H9 (cell line): Measurements from ENCODE around the gene HIGD2A. TPM values are rescaled to one million over a fixed set of nuclear protein-coding genes. Genes with fewer than 3 reads are reported as not detected.

Experiments
- DNase-seq: peaks from one replicate; pipeline ENCODE4 v3.0.0-alpha.2; 2017
- H2AFZ ChIP-seq: one replicate; pipeline ENCODE4 v1.6.1; 2013; ENCODE audit warnings: mild to moderate bottlenecking, low read length, control low read depth, moderate library complexity
- H2AK5ac ChIP-seq: 2 replicates; pipeline ENCODE4 v1.6.1; 2013; ENCODE audit warnings: low read length, control low read depth, mixed read lengths; ENCODE audit not compliant: insufficient read length
- H2BK120ac ChIP-seq: one replicate; pipeline ENCODE4 v1.6.1; 2013; ENCODE audit warnings: low read depth, mild to moderate bottlenecking, low read length, control low read depth, inconsistent platforms; ENCODE audit not compliant: poor library complexity, severe bottlenecking
- H2BK12ac ChIP-seq: 2 replicates; pipeline ENCODE4 v1.6.1; 2013; ENCODE audit warnings: low read length, control low read depth, mixed read lengths, low read depth; ENCODE audit not compliant: insufficient read length
- H2BK15ac ChIP-seq: 2 replicates; pipeline ENCODE4 v1.6.1; 2013; ENCODE audit warnings: low read depth, low read length, control low read depth
- H2BK20ac ChIP-seq: one replicate; pipeline ENCODE4 v1.6.1; 2013; ENCODE audit warnings: low read depth, mild to moderate bottlenecking, low read length, control low read depth, inconsistent platforms; ENCODE audit not compliant: poor library complexity, severe bottlenecking
- H2BK5ac ChIP-seq: 2 replicates; pipeline ENCODE4 v1.6.1; 2013; ENCODE audit warnings: low read length, control low read depth, mixed read lengths; ENCODE audit not compliant: insufficient read length
- H3K14ac ChIP-seq: 2 replicates; pipeline ENCODE4 v1.6.1; 2013; ENCODE audit warnings: low read length, control low read depth; ENCODE audit not compliant: insufficient read depth
- H3K18ac ChIP-seq: 2 replicates; pipeline ENCODE4 v1.6.1; 2013; ENCODE audit warnings: low read depth, mild to moderate bottlenecking, mixed read lengths, low read length, control low read depth; ENCODE audit not compliant: insufficient read length
- H3K23ac ChIP-seq: 2 replicates; pipeline ENCODE4 v1.6.1; 2013; ENCODE audit warnings: low read length, control low read depth, mixed read lengths, low read depth; ENCODE audit not compliant: insufficient read length
- H3K23me2 ChIP-seq: 2 replicates; pipeline ENCODE4 v1.6.1; 2013; ENCODE audit warnings: low read depth, mild to moderate bottlenecking, mixed read lengths, low read length, control low read depth; ENCODE audit not compliant: insufficient read length, poor library complexity, severe bottlenecking
- H3K27ac ChIP-seq: 2 replicates; pipeline ENCODE4 v1.5.1; 2013; ENCODE audit warnings: low read length, control low read depth, mixed read lengths, low read depth; ENCODE audit not compliant: insufficient read length
- H3K27me3 ChIP-seq: 2 replicates; pipeline ENCODE4 v1.6.1; 2013; ENCODE audit warnings: low read length, control low read depth, inconsistent platforms; ENCODE audit not compliant: insufficient read depth
- H3K4ac ChIP-seq: 2 replicates; pipeline ENCODE4 v1.6.1; 2013; ENCODE audit warnings: low read depth, mild to moderate bottlenecking, control low read depth, inconsistent platforms, low read length, moderate library complexity
- H3K4me1 ChIP-seq: 2 replicates; pipeline ENCODE4 v1.6.1; 2013; ENCODE audit warnings: low read length, control low read depth, inconsistent platforms; ENCODE audit not compliant: insufficient read depth
- H3K4me2 ChIP-seq: 2 replicates; pipeline ENCODE4 v1.6.1; 2013; ENCODE audit warnings: low read length, control low read depth, mixed read lengths; ENCODE audit not compliant: insufficient read length, insufficient read depth
- H3K56ac ChIP-seq: 2 replicates; pipeline ENCODE4 v1.6.1; 2013; ENCODE audit warnings: low read depth, mild to moderate bottlenecking, mixed read lengths, low read length, control low read depth; ENCODE audit not compliant: insufficient read length
- H3K79me1 ChIP-seq: 2 replicates; pipeline ENCODE4 v1.6.1; 2013; ENCODE audit warnings: low read depth, mild to moderate bottlenecking, moderate library complexity, low read length, control low read depth, inconsistent platforms; ENCODE audit not compliant: insufficient read depth, poor library complexity, severe bottlenecking
- H3K79me2 ChIP-seq: 2 replicates; pipeline ENCODE4 v1.6.1; 2013; ENCODE audit warnings: low read length, control low read depth, inconsistent platforms; ENCODE audit not compliant: insufficient read depth
- H3K9ac ChIP-seq: 2 replicates; pipeline ENCODE4 v1.6.1; 2013; ENCODE audit warnings: low read length, control low read depth, mixed read lengths; ENCODE audit not compliant: insufficient read length; ENCODE audit errors: extremely low read depth
- H3K9me3 ChIP-seq: one replicate; pipeline ENCODE4 v1.6.1; 2013; ENCODE audit warnings: low read depth, low read length, inconsistent platforms; ENCODE audit not compliant: control insufficient read depth
- H3T11ph ChIP-seq: one replicate; pipeline ENCODE4 v1.6.1; 2013; ENCODE audit warnings: mild to moderate bottlenecking, low read length, control low read depth, inconsistent platforms
- H4K20me1 ChIP-seq: one replicate; pipeline ENCODE4 v1.6.1; 2013; ENCODE audit not compliant: control insufficient read depth, insufficient read length, insufficient read depth
- H4K5ac ChIP-seq: 2 replicates; pipeline ENCODE4 v1.6.1; 2013; ENCODE audit warnings: low read depth, mild to moderate bottlenecking, mixed read lengths, low read length, control low read depth; ENCODE audit not compliant: insufficient read length
- H4K8ac ChIP-seq: replicated peaks from 2 replicates; pipeline ENCODE4 v1.6.1; 2013; ENCODE audit warnings: low read length, control low read depth, mixed read lengths, low read depth; ENCODE audit not compliant: insufficient read length
- H4K91ac ChIP-seq: 2 replicates; pipeline ENCODE4 v1.6.1; 2013; ENCODE audit warnings: low read depth, mild to moderate bottlenecking, moderate library complexity, mixed read lengths, low read length, control low read depth; ENCODE audit not compliant: insufficient read length
- H3K27ac Mint-ChIP-seq, 3 experiments: 2 replicates in 2 of 3; 3 replicates in 1 of 3; pipeline ENCODE4 v1.8.0; 2020 to 2021; ENCODE audit warnings: mixed read lengths in 3 of 3, mild to moderate bottlenecking in 1 of 3, moderate library complexity in 1 of 3
- H3K27me3 Mint-ChIP-seq: 2 replicates; pipeline ENCODE4 v1.8.0; 2021; ENCODE audit warnings: low read depth, mild to moderate bottlenecking, moderate library complexity, mixed read lengths
- H3K36me3 Mint-ChIP-seq, 3 experiments: 2 replicates in 2 of 3; 3 replicates in 1 of 3; pipeline ENCODE4 v1.8.0; 2020 to 2021; ENCODE audit warnings: low read depth in 3 of 3, mixed read lengths in 3 of 3; ENCODE audit not compliant: insufficient read depth in 1 of 3
- H3K4me1 Mint-ChIP-seq, 2 experiments: 2 replicates each; pipeline ENCODE4 v1.8.0; 2020; ENCODE audit warnings: mixed read lengths in 2 of 2
- H3K4me3 Mint-ChIP-seq, 2 experiments: 2 replicates in 1 of 2; 3 replicates in 1 of 2; pipeline ENCODE4 v1.8.0; 2020 to 2021; ENCODE audit warnings: mild to moderate bottlenecking in 2 of 2, mixed read lengths in 2 of 2, moderate library complexity in 1 of 2
- H3K9me3 Mint-ChIP-seq, 2 experiments: 2 replicates in 1 of 2; 3 replicates in 1 of 2; pipeline ENCODE4 v1.8.0; 2020; ENCODE audit warnings: mild to moderate bottlenecking in 2 of 2, mixed read lengths in 2 of 2, moderate library complexity in 1 of 2
- WGBS: extraction: QIAGEN DNeasy Blood & Tissue Kit; methylation state at CpG from one replicate; pipeline ENCODE4 v1.1.7; 2013; ENCODE audit warnings: missing lambda C conversion rate, low lambda C conversion rate, mixed read lengths; ENCODE audit not compliant: insufficient read length; ENCODE audit errors: extremely low coverage; 5-methylcytosine and 5-hydroxymethylcytosine counted together
- total RNA-seq: library from RNA; stranded (reverse); gene quantifications from 2 replicates; pipeline ENCODE4 v1.2.1, GENCODE V29; 2021
- TF ChIP-seq, protein P1 (sequence below): fragments of 200-600 bp; sonication (generic); conservative IDR thresholded peaks from 3 replicates; pipeline ENCODE4 v1.8.0; 2021; ENCODE audit warnings: antibody characterized with exemption, mild to moderate bottlenecking

The HIGD2A gene
- total RNA-seq, 1 experiment from 2014 or later = 92.3 TPM

GRCh38 chr5:176406436-176407052 is 18.0 kb downstream of the HIGD2A start:
- peak overlapping the region in 1 of 3 experiments; percentile 84; a peak in 1 of 7 replicates for H3K27ac Mint-ChIP-seq
- H4K5ac ChIP-seq = no peak overlapping the region
- no peak overlapping the region for H3K4me2 ChIP-seq
- H3K4me1 Mint-ChIP-seq = peaks cover 7 to 9% of the 10 kb centered on the region in 2 experiments; a peak in 2 of 4 replicates
- no peak overlapping the region for H2BK12ac ChIP-seq
- no peak overlapping the region for H3K56ac ChIP-seq
- H3K23ac ChIP-seq = no peak overlapping the region
- H3K27me3 Mint-ChIP-seq = no peaks in the 10 kb centered on the region
- no CpG with 5 or more reads among the region's 9 CpGs for WGBS
- no peak overlapping the region for H2BK5ac ChIP-seq
- no peak overlapping the region for H3K14ac ChIP-seq
- no peaks in the 10 kb centered on the region for H3K79me2 ChIP-seq
- no peaks in the 10 kb centered on the region for H3K23me2 ChIP-seq
- H3K4me3 Mint-ChIP-seq = no peak overlapping the region
- H4K8ac ChIP-seq = no peak overlapping the region
- H2AK5ac ChIP-seq = no peak overlapping the region
- H3K9me3 Mint-ChIP-seq = no peaks in the 10 kb centered on the region
- no peak for DNase-seq
- no peak overlapping the region for H4K91ac ChIP-seq
- no peak overlapping the region for H3K18ac ChIP-seq
- no peak overlapping the region for H3T11ph ChIP-seq
- H2BK20ac ChIP-seq = no peak overlapping the region
- H3K36me3 Mint-ChIP-seq = peaks cover 0 to 13% (median 5%) of the 10 kb centered on the region in 3 experiments; a peak in 3 of 7 replicates
- TF ChIP-seq, protein P1, sequence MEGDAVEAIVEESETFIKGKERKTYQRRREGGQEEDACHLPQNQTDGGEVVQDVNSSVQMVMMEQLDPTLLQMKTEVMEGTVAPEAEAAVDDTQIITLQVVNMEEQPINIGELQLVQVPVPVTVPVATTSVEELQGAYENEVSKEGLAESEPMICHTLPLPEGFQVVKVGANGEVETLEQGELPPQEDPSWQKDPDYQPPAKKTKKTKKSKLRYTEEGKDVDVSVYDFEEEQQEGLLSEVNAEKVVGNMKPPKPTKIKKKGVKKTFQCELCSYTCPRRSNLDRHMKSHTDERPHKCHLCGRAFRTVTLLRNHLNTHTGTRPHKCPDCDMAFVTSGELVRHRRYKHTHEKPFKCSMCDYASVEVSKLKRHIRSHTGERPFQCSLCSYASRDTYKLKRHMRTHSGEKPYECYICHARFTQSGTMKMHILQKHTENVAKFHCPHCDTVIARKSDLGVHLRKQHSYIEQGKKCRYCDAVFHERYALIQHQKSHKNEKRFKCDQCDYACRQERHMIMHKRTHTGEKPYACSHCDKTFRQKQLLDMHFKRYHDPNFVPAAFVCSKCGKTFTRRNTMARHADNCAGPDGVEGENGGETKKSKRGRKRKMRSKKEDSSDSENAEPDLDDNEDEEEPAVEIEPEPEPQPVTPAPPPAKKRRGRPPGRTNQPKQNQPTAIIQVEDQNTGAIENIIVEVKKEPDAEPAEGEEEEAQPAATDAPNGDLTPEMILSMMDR = no peak
- no peaks in the 10 kb centered on the region for H3K9me3 ChIP-seq
- no peak overlapping the region for H3K9ac ChIP-seq
- no peak overlapping the region for H2BK120ac ChIP-seq
- no peaks in the 10 kb centered on the region for H4K20me1 ChIP-seq
- H2BK15ac ChIP-seq = no peak overlapping the region
- H3K27ac ChIP-seq = no peak overlapping the region
- H2AFZ ChIP-seq = no peak overlapping the region
- no peaks in the 10 kb centered on the region for H3K27me3 ChIP-seq
- H3K4ac ChIP-seq = no peak overlapping the region
- no peaks in the 10 kb centered on the region for H3K79me1 ChIP-seq
- no peaks in the 10 kb centered on the region for H3K4me1 ChIP-seq
